GM12801 (cell line): Measurements from ENCODE around the gene HAUS3.

Source experiments
- TF ChIP-seq, protein P1 (sequence below): IDR thresholded peaks from one replicate; pipeline ENCODE4 v1.5.1; 2011; ENCODE audit warnings: control low read depth; ENCODE audit not compliant: insufficient read length; ENCODE audit errors: extremely low read depth

The HAUS3 gene

DNA sequence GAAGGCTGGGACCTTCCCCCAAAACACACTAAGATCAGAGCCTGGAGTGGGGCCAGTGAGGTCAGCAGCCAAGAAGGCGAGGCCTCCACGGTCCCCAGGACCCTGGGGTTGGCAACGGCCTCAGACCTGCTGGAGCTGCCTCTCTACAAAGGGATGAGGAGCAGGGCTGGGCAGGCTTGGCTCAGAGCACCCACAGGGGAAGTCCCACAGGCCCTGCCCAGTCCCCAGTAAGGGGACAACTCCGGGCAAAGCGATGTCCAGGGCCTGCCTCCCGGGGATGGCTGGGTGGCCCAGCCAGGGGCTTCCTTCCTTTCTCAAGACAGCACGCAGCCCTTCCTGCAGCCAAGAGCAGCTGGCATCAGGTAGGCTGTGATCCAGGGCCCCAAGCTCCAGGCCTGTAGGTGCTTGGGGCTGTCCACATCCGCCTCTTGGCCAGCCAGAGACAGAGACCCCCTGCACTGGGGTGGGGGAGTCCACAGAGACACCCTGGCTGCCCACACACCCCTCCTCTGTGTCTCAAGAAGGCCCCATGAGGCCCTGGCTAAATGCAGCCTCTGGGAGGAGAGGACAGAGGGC lies 14.3 kb upstream of the HAUS3 start:
- TF ChIP-seq, protein P1, sequence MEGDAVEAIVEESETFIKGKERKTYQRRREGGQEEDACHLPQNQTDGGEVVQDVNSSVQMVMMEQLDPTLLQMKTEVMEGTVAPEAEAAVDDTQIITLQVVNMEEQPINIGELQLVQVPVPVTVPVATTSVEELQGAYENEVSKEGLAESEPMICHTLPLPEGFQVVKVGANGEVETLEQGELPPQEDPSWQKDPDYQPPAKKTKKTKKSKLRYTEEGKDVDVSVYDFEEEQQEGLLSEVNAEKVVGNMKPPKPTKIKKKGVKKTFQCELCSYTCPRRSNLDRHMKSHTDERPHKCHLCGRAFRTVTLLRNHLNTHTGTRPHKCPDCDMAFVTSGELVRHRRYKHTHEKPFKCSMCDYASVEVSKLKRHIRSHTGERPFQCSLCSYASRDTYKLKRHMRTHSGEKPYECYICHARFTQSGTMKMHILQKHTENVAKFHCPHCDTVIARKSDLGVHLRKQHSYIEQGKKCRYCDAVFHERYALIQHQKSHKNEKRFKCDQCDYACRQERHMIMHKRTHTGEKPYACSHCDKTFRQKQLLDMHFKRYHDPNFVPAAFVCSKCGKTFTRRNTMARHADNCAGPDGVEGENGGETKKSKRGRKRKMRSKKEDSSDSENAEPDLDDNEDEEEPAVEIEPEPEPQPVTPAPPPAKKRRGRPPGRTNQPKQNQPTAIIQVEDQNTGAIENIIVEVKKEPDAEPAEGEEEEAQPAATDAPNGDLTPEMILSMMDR = no peak

DNA sequence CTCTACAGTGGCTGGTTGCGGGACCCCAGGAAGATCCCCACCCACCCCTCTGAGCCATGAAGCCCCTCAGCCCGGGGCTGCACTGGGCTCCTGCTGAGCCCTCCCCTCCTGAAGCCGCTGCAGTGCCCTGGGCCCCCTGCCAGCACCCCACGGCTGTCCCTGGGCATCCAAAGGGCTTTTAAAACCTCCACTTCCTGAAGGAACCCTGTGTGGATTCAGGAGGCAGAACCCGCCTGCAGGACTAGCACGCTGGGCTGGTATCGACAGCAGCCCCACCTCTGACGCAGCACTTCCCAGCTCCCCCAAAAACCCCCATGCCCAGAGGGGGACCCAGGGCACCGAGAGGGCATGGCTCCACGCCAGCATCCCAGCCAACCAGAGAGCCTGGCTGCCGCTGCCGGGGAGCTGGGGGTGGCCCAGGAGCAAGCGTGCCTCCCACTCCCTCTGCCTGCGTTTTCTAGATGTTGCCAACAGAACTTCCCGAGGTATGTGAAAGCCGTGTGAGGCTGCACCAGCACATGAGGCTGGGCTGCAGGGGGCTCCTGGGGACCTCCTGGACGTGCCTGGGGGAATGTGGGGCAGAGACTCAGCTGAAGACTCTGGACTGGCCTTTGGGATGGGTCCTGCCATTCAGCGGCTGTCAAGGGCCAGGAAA lies 13.7 kb upstream of the HAUS3 start:
- TF ChIP-seq, protein P1 = no peak

DNA sequence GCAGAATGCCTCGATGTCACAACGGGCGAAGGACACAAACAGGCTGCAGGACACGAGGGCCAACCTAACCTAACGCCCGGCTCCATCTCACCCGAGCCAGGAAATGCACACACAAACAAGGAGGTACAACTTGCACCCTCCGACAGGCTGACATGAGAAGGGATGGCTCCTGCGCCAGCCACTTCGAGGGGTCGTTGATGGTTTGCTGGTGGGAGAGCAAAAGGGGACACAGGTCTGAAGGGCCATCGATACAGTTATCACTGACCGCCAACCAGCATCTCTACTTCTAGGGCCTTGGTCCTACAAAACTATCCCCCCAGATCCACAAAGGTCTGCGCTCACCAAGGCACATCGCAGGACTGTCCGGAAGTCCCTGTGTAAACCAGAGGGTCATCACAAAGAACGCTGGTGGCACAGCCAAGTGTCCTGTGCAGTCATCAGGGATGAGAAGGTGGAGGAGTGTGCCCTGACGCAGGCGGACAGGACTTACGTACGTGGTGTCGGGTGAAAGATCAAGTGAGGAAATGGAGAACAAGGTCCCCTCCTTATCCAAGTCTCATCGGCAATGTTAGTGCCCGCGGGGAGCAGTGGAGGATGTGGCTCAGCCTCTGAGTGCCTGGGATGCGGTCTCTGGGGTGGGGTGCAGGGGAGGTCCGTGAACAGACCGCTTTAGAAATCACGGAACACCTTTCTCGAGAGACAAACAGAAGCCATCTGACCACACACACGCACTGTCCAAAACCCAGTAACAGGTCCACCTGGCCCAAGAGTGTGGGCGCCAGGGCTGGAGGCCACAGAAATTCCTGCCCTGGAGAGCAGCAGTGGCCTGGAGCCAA lies 13.0 kb upstream of the HAUS3 start:
- TF ChIP-seq, protein P1 = no peak

DNA sequence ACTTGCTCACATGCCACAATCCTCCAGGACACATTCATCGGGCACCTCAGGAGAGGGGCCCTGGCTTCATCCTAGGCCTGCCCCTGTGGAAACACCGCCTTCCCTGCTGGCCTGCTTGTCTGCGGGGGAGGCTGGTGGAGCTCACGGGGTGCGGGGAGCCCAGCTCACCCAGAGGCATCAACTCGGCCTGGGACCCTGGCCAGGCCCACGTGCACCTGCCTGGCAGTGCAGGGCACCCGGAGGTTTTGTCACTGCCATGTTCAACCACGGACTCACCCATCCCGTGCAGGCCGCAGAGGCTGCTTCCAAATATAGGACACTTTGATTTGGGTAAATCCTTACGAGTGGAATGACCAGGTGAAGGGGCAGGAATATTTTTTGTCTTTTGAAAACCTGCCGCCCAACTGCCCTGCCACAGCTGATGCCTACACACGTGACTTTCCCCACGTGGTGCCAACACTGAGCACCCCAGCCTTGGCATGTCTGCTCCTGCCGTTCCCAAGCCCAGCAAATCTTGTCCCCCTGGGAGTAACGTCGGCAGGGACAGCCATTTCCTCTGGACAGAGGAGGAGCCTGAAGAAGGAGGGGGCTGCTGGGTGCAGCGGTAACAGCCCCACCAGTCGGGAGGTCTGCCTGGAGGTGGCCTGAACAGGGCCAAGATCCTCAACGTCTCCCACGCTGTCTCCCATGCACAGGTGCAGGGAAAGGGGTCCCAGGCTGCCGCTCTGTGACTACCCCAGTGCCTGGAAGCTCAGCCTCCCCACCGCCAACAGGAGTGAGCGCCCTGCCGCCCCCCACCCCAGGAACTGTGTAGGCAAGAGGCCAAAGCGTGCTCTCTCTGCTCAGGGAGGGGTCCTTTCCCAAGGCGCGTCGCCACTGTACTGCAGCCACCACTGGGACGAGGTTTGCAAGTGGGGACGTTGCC lies 11.5 kb upstream of the HAUS3 start:
- TF ChIP-seq, protein P1 = no peak

DNA sequence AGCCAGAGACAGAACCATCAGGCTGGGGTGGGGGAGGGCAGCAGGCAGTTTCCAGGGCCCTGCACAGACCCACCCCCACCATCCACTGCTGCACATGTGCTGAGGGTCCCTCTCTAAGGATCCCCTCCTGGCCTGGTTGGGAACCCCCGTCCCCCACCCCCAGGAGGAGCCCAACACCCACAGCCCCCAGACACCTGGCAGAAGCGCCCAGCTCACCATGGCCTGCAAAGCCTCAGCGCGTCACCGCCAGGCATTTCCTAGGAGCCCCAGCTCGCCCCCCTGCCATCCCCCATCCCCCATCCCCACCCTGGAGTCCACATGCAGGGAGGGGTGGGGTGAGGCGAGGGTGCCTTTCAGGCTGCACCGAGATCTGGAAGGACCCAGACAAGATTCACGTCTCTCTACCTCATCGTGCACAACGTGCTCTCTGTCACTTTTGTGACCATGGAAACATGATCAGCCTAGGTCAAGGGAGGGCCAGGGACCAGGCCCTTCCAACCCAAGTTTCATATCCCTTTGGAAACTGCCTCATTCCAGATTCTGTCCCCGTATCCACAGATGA lies 10.7 kb upstream of the HAUS3 start:
- TF ChIP-seq, protein P1 = no peak

DNA sequence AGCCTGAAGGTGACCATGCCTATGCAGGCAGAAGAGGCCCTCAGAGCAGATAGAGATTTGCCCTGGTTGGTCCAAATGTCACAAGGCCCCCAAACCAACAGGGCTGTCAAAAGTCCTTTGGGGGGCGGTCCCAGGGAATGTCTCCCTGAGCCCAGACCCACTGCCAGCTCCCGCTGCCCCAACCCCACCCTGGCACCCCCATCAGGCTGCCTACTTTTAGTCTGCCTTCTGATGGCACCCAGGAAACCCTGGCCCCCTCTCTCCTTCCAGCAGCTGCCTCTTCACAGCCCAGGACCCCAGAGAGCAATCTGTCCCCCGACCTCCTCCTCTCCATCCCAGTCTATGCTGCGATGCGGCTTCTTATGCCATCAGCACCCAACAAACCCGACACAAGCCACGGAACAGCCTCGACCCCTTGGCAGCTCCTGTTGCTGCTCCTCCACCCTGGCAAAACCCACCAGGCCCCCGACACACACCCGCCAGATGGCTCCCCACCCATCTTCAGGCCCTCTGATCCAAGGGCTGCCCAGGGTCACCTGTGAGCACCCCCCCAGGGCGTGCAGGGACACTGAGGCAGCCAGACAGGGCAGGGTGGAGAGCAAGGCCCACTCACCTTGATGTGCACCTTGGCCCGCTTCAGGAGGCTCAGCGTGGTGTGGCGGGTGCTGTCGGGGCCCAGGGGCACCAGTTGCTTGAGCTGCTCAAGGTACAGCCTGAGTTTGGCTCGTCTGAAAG lies 10.0 kb upstream of the HAUS3 start:
- TF ChIP-seq, protein P1 = no peak
